ENCODE data around the gene VCX3A. TPM values are rescaled to one million over a fixed set of nuclear protein-coding genes. Genes with fewer than 3 reads are reported as not detected.
"Not testable (repeated sequence)": the region's sequence is repeated elsewhere in the genome, so short reads cannot be mapped to it uniquely, and the experiment has no call there.

The VCX3A gene
- total RNA-seq: under 1 TPM in 1 of 4 donors, not detected in 3; 0.56 TPM

GRCh38 chrX:6535018-6535417, at the start of gene VCX3A:
VCX3A (minus strand) TSS chrX:6535118; CDS start chrX:6534497, 621 bp downstream.
- H3K4me3 ChIP-seq (replicated peaks in 1 of 3); DNase-seq; H3K4me1 ChIP-seq; H3K9me3 ChIP-seq; H3K36me3 ChIP-seq; intact Hi-C loops (cut with DNase I); H3K27me3 ChIP-seq; H3K27ac ChIP-seq: not testable (repeated sequence)
- 73 to 87% methylated on average over 1 of the region's 1 CpG for WGBS, 2 donors

DNA sequence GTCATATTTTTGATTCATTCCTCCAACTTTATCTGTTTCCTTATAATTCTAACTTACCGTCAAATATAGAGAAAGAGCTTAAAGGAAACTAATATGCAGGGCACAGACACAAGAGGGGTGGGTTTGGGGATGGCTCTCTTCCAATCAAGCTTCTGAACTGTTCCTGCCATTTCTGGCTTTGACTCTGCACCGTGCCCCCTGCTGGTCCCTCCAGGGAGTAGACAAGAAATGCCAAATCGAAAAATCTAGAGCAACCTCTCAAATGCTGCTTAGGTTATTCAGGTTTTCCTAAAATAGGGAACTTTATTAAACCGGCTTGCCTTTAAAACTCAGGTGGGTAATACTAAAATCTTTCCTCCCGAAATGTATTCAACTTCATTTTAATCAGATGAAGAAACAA, 39.8 kb upstream of the VCX3A start:
- WGBS, 2 donors: 69 to 78% methylated on average over 5 of the region's 5 CpGs
- Histone ChIP-seq H3K4me3 (replicated peaks in 1 of 3) (no peak overlapping the region), H3K36me3 (no peaks in the 10 kb centered on the region), H3K27me3 (no peaks in the 10 kb centered on the region), H3K27ac (no peak overlapping the region), H3K4me1 (no peaks in the 10 kb centered on the region), H3K9me3 (no peaks in the 10 kb centered on the region)
- TF ChIP-seq, protein P1, sequence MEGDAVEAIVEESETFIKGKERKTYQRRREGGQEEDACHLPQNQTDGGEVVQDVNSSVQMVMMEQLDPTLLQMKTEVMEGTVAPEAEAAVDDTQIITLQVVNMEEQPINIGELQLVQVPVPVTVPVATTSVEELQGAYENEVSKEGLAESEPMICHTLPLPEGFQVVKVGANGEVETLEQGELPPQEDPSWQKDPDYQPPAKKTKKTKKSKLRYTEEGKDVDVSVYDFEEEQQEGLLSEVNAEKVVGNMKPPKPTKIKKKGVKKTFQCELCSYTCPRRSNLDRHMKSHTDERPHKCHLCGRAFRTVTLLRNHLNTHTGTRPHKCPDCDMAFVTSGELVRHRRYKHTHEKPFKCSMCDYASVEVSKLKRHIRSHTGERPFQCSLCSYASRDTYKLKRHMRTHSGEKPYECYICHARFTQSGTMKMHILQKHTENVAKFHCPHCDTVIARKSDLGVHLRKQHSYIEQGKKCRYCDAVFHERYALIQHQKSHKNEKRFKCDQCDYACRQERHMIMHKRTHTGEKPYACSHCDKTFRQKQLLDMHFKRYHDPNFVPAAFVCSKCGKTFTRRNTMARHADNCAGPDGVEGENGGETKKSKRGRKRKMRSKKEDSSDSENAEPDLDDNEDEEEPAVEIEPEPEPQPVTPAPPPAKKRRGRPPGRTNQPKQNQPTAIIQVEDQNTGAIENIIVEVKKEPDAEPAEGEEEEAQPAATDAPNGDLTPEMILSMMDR (IDR thresholded peaks at IDR 0.05): no peak
- TF ChIP-seq POLR2A (IDR thresholded peaks at IDR 0.05): no peak
- intact Hi-C loops (cut with DNase I): no loop called here
- no peak for DNase-seq

DNA sequence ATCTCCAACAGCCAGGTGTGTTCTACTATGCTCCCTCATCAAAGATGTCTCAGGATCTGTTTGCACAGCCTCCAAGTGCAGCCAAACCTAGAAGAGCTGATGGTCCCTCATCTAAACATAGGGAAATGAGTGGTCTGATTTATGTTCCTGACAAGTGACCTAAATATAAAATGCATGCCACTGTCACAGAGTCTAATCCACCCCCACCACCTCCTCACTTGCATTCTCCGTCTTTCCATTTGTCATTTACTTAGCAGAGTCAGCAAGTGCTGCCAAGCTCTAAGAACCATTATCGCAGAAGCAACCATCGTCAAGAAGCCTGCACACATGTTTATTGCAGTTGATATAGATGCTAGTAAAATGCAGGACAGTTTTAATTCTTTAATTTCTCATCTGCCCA, 33.1 kb upstream of the VCX3A start:
- 75 to 76% methylated on average over 3 of the region's 3 CpGs for WGBS, 2 donors
- no peaks in the 10 kb centered on the region for H3K4me1 ChIP-seq

DNA sequence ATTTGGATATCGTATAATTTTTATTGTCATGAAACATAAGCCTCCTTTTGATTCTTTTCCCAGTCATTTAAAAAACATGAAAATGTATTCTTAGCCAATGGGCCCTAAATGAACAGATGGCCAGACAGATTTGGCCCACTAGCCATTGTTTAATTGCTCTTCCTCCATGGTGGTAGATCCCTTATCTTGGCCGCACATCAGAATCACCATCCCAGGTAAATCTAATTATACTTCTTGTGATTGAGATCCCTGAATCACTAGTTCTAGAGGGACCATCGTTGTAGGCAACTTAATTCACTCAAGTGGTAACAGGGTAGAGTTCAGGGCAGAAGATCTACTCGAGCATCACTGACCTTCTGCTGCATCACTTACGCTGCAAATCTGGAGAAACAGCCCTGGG, 24.1 kb upstream of the VCX3A start:
- DNase-seq: no peak
- WGBS, 2 donors: 80 to 82% methylated on average over 5 of the region's 5 CpGs
- no peak overlapping the region for H3K4me3 ChIP-seq (replicated peaks in 1 of 3)
- intact Hi-C loops (cut with DNase I): no loop called here
- no peaks in the 10 kb centered on the region for H3K27me3 ChIP-seq
- no peaks in the 10 kb centered on the region for H3K36me3 ChIP-seq
- TF ChIP-seq POLR2A (IDR thresholded peaks at IDR 0.05): no peak
- TF ChIP-seq, protein P1 (IDR thresholded peaks at IDR 0.05): no peak
- no peak overlapping the region for H3K27ac ChIP-seq
- no peaks in the 10 kb centered on the region for H3K4me1 ChIP-seq
- no peaks in the 10 kb centered on the region for H3K9me3 ChIP-seq

More for the DNA sequence above, 33.1 kb upstream of the VCX3A start:
- no peak for DNase-seq
- intact Hi-C loops (cut with DNase I): no loop called here
- no peaks in the 10 kb centered on the region for H3K27me3 ChIP-seq
- H3K36me3 ChIP-seq: no peaks in the 10 kb centered on the region
- no peak overlapping the region for H3K4me3 ChIP-seq (replicated peaks in 1 of 3)
- H3K9me3 ChIP-seq: no peaks in the 10 kb centered on the region
- TF ChIP-seq, protein P1 (IDR thresholded peaks at IDR 0.05): no peak
- TF ChIP-seq POLR2A (IDR thresholded peaks at IDR 0.05): no peak
- H3K27ac ChIP-seq: no peak overlapping the region

DNA sequence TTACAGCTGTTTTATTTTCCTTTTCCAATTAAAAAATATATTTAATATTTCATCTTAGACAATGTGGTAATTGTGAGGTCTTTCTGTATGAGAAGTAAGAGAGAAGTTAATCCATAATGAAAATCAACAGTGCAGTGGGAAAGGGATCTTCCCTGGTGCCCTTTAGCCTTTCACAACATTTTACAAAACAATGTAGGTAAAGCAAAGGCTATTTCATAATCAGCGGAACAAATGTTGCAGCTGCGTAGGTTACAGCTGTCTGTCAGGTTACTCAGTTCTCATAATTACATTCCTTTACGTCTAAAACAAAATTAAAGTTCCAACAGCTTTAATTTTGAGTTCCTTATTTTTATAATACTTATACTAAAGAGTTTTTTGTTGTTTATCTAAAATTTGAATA, 22.8 kb upstream of the VCX3A start:
- no peak overlapping the region for H3K4me3 ChIP-seq (replicated peaks in 1 of 3)
- no peaks in the 10 kb centered on the region for H3K9me3 ChIP-seq
- H3K27me3 ChIP-seq: no peaks in the 10 kb centered on the region
- H3K36me3 ChIP-seq: no peaks in the 10 kb centered on the region
- no peaks in the 10 kb centered on the region for H3K4me1 ChIP-seq
- DNase-seq: no peak
- intact Hi-C loops (cut with DNase I): no loop called here
- 94 to 96% methylated on average over 3 of the region's 3 CpGs for WGBS, 2 donors
- no peak overlapping the region for H3K27ac ChIP-seq
- TF ChIP-seq, protein P1 (IDR thresholded peaks at IDR 0.05): no peak
- no peak for TF ChIP-seq POLR2A (IDR thresholded peaks at IDR 0.05)

DNA sequence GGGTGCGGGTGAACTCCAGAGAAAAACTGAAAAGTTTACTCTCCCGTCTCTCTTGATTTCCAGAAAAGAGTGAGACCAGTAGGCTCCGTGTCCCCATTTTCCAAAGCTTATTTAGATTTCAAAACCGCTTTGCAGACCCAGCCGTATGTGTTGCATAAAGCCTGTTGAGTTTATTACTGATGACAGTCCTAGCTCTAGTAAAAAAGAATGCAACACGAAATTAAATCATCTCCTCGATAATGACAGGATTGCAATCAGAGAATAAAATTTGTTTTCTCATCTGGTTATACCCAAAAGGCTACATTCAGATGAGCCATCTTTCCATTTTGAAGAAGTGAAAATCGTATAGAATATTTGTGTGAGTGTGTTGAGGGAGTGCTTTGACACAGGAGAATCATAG, 16.1 kb upstream of the VCX3A start:
- no peak for DNase-seq
- intact Hi-C loops (cut with DNase I): no loop called here
- TF ChIP-seq, protein P1 (IDR thresholded peaks at IDR 0.05): no peak
- no peak for TF ChIP-seq POLR2A (IDR thresholded peaks at IDR 0.05)
- H3K27ac ChIP-seq: no peak overlapping the region
- H3K36me3 ChIP-seq: no peaks in the 10 kb centered on the region
- no peaks in the 10 kb centered on the region for H3K9me3 ChIP-seq
- H3K4me3 ChIP-seq (replicated peaks in 1 of 3): no peak overlapping the region
- 71 to 78% methylated on average over 8 of the region's 8 CpGs for WGBS, 2 donors
- H3K27me3 ChIP-seq: no peaks in the 10 kb centered on the region
- no peaks in the 10 kb centered on the region for H3K4me1 ChIP-seq

Data from thyroid gland (tissue), 4 donors.